ENCODE measurements around the gene ANKRD22. TPM values are rescaled to one million over a fixed set of nuclear protein-coding genes. Genes with fewer than 3 reads are reported as not detected.
A peak's percentile ranks its signal among the peaks of the same experiment; 100 is the strongest.
"Not testable (repeated sequence)": the region's sequence is repeated elsewhere in the genome, so short reads cannot be mapped to it uniquely, and the experiment has no call there.

The ANKRD22 gene
- total RNA-seq, 4 donors from 2014 or later: 3.0 to 12.2 (median 6.1) TPM; not detected in 1

DNA sequence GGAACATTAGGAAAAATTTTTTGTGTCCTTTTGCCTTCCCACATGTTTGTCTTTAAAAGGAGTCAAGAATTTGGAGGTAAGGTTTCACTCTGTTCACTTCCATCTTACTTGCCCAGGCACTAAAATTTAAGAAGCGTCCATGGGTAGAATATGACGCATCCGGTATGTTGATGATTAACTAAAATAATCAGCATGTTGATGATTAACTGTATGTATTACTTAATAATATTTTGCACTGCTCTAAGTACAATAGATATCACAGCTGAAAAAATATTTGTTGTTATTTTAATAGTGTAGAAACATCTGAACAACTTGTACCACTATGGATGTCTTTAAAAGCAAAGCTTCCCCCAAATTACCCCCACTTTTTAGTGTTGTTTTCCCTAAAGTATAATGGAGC is 11.5 kb downstream of the ANKRD22 start:
- WGBS, 2 donors (ENCODE audit: low coverage in 1 of 2): 84 to 97% methylated on average over 3 of the region's 3 CpGs
- Histone ChIP-seq H3K9me3 (no peaks in the 10 kb centered on the region), H3K4me3 (no peak overlapping the region), H3K27ac (no peak overlapping the region), H3K4me1 (peaks cover 0 to 6% (median 3%) of the 10 kb centered on the region in 4 donors), H3K36me3 (no peaks in the 10 kb centered on the region), H3K27me3 (no peaks in the 10 kb centered on the region)
- in situ Hi-C loops (cut with MboI; ENCODE audit: low pct_ligation_motif_present in 1 of 4, low pct_unique_long_range_greater_than_20kb in 1 of 4, low sequenced_read_pairs in 3 of 4) (loop anchor here in 2 of 4 donors (25.0 kb wide), 1 partner anchor 372 kb away; the partner anchor contains the start of gene CH25H (in 2 of the 2)), intact Hi-C loops (cut with DNase I; ENCODE audit: low total_unique reads) (no loop called here)
- TF ChIP-seq POLR2AphosphoS5 (IDR thresholded peaks at IDR 0.05): no peak
- TF ChIP-seq EP300 (IDR thresholded peaks at IDR 0.05; ENCODE audit: low read depth): no peak
- no peak for TF ChIP-seq CTCF (IDR thresholded peaks at IDR 0.05)
- no peak for TF ChIP-seq POLR2A (IDR thresholded peaks at IDR 0.05)
- DNase-seq: no peak

DNA sequence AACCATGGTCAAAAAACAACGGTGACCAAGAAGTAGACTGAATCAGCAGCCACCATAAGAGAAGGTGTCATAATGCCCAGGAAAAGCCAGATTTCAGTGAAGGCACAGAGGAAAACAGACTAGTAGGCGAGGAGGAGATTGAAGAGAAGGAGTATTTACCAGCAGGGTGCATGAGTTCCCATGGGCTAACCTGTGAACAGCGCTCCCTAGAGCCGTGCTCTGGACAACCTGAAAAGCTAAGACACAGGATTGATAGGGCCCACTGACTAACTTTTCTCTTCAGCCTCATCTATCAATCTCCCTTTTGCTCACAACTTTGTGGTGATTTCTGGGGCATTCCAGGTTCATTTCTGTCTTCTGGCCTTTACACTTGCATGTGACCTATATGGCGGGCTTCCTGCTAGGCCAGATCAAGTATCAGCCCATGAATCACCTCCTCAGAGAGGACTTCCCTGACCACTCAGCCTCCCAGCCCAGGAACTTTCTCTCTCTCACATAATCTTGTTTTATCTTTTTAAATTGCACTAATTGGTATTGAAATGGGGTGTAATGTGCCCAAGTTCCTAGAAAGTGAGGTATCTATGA is 12.8 kb downstream of the ANKRD22 start:
- Histone ChIP-seq H3K4me3 (no peak overlapping the region), H3K36me3 (no peaks in the 10 kb centered on the region), H3K27ac (no peak overlapping the region), H3K27me3 (no peaks in the 10 kb centered on the region), H3K9me3 (no peaks in the 10 kb centered on the region), H3K4me1 (peaks cover 0 to 6% (median 3%) of the 10 kb centered on the region in 4 donors)
- no peak for DNase-seq
- TF ChIP-seq POLR2AphosphoS5 (IDR thresholded peaks at IDR 0.05) (no peak), POLR2A (IDR thresholded peaks at IDR 0.05) (no peak), EP300 (IDR thresholded peaks at IDR 0.05; ENCODE audit: low read depth) (no peak), CTCF (IDR thresholded peaks at IDR 0.05) (no peak)
- in situ Hi-C loops (cut with MboI; ENCODE audit: low pct_ligation_motif_present in 1 of 4, low pct_unique_long_range_greater_than_20kb in 1 of 4, low sequenced_read_pairs in 3 of 4): loop anchor here (5.0 to 25.0 kb wide), 5 partner anchors 83 to 376 kb away; partner anchors contain the start of gene CH25H (in 2 of the 4)
- WGBS, 2 donors (ENCODE audit: low coverage in 1 of 2): 79 to 90% methylated on average over 3 to 5 of the region's 5 CpGs
- intact Hi-C loops (cut with DNase I; ENCODE audit: low total_unique reads): loop anchor here (5.0 to 10.0 kb wide), 2 partner anchors 156 to 378 kb away; partner anchors contain the start of gene FAS

DNA sequence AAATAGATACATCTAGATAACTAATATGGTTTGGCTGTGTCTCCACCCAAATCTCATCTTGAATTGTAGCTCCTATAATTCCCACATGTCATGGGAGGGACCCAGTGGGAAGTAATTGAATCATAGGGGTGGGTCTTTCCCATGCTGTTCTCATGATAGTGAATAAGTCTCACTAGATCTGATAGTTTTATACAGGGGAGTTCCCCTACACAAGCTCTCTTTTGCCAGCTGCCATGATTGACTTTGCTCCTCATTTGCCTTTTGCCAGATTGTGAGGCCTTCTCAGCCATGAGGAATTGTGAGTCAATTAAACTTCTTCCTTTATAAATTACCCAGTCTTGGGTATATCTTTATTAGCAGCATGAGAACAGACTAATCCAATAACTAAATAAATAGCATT is 14.0 kb downstream of the ANKRD22 start:
- H3K4me1 ChIP-seq, H3K27me3 ChIP-seq, H3K4me3 ChIP-seq, H3K9me3 ChIP-seq, DNase-seq, H3K27ac ChIP-seq, H3K36me3 ChIP-seq: not testable (repeated sequence)
- intact Hi-C loops (cut with DNase I; ENCODE audit: low total_unique reads) (loop anchor here (5.0 to 10.0 kb wide), 2 partner anchors 157 to 380 kb away; partner anchors contain the start of gene FAS), in situ Hi-C loops (cut with MboI; ENCODE audit: low pct_ligation_motif_present in 1 of 4, low pct_unique_long_range_greater_than_20kb in 1 of 4, low sequenced_read_pairs in 3 of 4) (loop anchor here (5.0 to 25.0 kb wide), 5 partner anchors 85 to 377 kb away; partner anchors contain the start of gene CH25H (in 2 of the 4))

- WGBS, 2 donors (ENCODE audit: low coverage in 1 of 2): 0 to 11% methylated on average over 2 of the region's 2 CpGs
- peaks cover 0 to 6% (median 3%) of the 10 kb centered on the region in 4 donors for H3K4me1 ChIP-seq
- TF ChIP-seq POLR2A (IDR thresholded peaks at IDR 0.05) (no peak), CTCF (IDR thresholded peaks at IDR 0.05) (no peak)
- DNase-seq: no peak
- H3K36me3 ChIP-seq: no peaks in the 10 kb centered on the region
- in situ Hi-C loops (cut with MboI; ENCODE audit: low pct_ligation_motif_present in 1 of 4, low pct_unique_long_range_greater_than_20kb in 1 of 4, low sequenced_read_pairs in 3 of 4): loop anchor here (5.0 to 25.0 kb wide), 5 partner anchors 86 to 379 kb away; partner anchors contain the start of gene CH25H (in 2 of the 4)
- H3K4me3 ChIP-seq: no peak overlapping the region
- peak overlapping the region in 1 of 4 donors; percentile 14 for H3K27ac ChIP-seq
- H3K9me3 ChIP-seq: no peaks in the 10 kb centered on the region
- H3K27me3 ChIP-seq: no peaks in the 10 kb centered on the region
- intact Hi-C loops (cut with DNase I; ENCODE audit: low total_unique reads): loop anchor here (1.0 to 10.0 kb wide), 3 partner anchors 97 to 381 kb away; partner anchors contain the start of gene FAS
These were observed 15.8 kb downstream of the ANKRD22 start for GRCh38 chr10:88835910-88836221.

Data from transverse colon (tissue), 4 donors.